A673 (cell line): Measurements from ENCODE around the gene EIF2D. TPM values are rescaled to one million over a fixed set of nuclear protein-coding genes. Genes with fewer than 3 reads are reported as not detected.
"Not testable (repeated sequence)": the region's sequence is repeated elsewhere in the genome, so short reads cannot be mapped to it uniquely, and the experiment has no call there.

Source experiments
- BruUV-seq: library from RNA; stranded (reverse); fragments of 400-500 nt; replicated peaks from 2 replicates; lab custom pipeline; 2021; lab: Mats Ljungman, UMichigan
- CTCF ChIA-PET: fragments of 300-600 bp; sonication (Branson Sonifier 250); formaldehyde crosslinking; loops from one replicate; lab custom pipeline; 2022; ENCODE audit warnings: antibody characterized with exemption; lab: Charles Lee
- POLR2A ChIA-PET: fragments of 300-600 bp; sonication (Branson Sonifier 250); formaldehyde crosslinking; loops from one replicate; lab custom pipeline; 2022; ENCODE audit warnings: antibody characterized with exemption; ENCODE audit not compliant: low non-redundant PET; lab: Charles Lee
- DNase-seq: peaks from one replicate; pipeline ENCODE4 v3.0.0-alpha.2; 2015; ENCODE audit warnings: low spot score
- H3K27ac ChIP-seq: fragments of 200-600 bp; sonication (generic); 2 replicates; pipeline ENCODE4 v1.5.1; 2016; ENCODE audit warnings: mixed run types, low read depth, mild to moderate bottlenecking, mixed read lengths, antibody characterized with exemption, low read length; ENCODE audit not compliant: poor library complexity, severe bottlenecking
- H3K27me3 ChIP-seq: fragments of 200-600 bp; sonication (generic); replicated peaks from 2 replicates; pipeline ENCODE4 v1.6.1; 2017; ENCODE audit warnings: mixed run types, low read depth, mild to moderate bottlenecking, mixed read lengths, antibody characterized with exemption, low read length; ENCODE audit not compliant: insufficient read depth, poor library complexity
- H3K36me3 ChIP-seq: fragments of 200-600 bp; sonication (generic); 2 replicates; pipeline ENCODE4 v1.6.1; 2016; ENCODE audit warnings: mixed run types, mild to moderate bottlenecking, mixed read lengths, antibody characterized with exemption, low read length; ENCODE audit not compliant: insufficient read depth, poor library complexity, severe bottlenecking
- H3K4me1 ChIP-seq: fragments of 200-600 bp; sonication (generic); 2 replicates; pipeline ENCODE4 v1.6.1; 2017; ENCODE audit warnings: mixed run types, mild to moderate bottlenecking, mixed read lengths, antibody characterized with exemption, low read length; ENCODE audit not compliant: insufficient read depth, poor library complexity, severe bottlenecking
- H3K4me3 ChIP-seq: fragments of 200-600 bp; sonication (generic); 2 replicates; pipeline ENCODE4 v1.5.1; 2016; ENCODE audit warnings: low read depth, mixed run types, mild to moderate bottlenecking, mixed read lengths, low read length; ENCODE audit not compliant: poor library complexity, severe bottlenecking
- H3K9me3 ChIP-seq: fragments of 200-600 bp; sonication (generic); 2 replicates; pipeline ENCODE4 v1.6.1; 2016; ENCODE audit warnings: mixed run types, low read depth, mild to moderate bottlenecking, mixed read lengths, antibody characterized with exemption, low read length; ENCODE audit not compliant: poor library complexity, severe bottlenecking
- EZH2 ChIP-seq: fragments of 200-600 bp; sonication (generic); IDR thresholded peaks from 2 replicates; pipeline ENCODE4 v1.6.1; 2017; ENCODE audit warnings: borderline replicate concordance, low read depth, mild to moderate bottlenecking, mixed read lengths, antibody characterized with exemption, low read length; ENCODE audit not compliant: poor library complexity, severe bottlenecking
- intact Hi-C: fragments of 100-400 bp; cut with micrococcal nuclease; formaldehyde crosslinking; loops from one replicate; pipeline ENCODE4 v1.10.0; 2022; ENCODE audit not compliant: unreplicated experiment
- total RNA-seq: library from RNA; stranded (reverse); gene quantifications from 2 replicates; pipeline ENCODE4 v1.2.3, GENCODE V29; 2021
- TF ChIP-seq, protein P1 (sequence below): fragments of 300-800, 200-600 bp; sonication (generic); conservative IDR thresholded peaks from 2 replicates; pipeline ENCODE4 v1.5.1; 2017; ENCODE audit warnings: low read depth, mild to moderate bottlenecking, antibody characterized with exemption, low read length, moderate library complexity, mixed read lengths

The EIF2D gene
- total RNA-seq, 1 experiment from 2014 or later = 32.6 TPM

DNA sequence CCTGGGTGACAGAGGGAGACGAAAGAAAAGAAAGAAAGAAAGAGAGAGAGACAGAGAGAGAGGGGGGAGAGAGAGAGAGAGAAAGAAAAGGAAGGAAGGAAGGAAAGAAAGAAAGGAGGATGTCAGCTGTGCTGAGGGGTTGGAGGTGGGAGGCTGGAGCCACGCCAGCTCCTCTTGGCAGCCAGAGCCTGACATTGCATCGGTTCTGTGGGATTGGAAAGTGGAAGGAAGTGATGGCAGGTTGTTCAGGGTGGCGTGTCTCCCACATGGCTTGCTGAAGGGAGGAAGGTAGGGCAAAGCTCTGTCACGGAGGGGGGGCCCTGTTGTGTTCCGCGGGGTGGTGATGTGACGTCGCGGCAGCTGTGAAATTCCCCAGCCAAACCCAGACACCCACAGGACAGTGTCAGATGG lies 30.7 kb downstream of the EIF2D start:
- TF ChIP-seq EZH2 = no peak
- TF ChIP-seq, protein P1, sequence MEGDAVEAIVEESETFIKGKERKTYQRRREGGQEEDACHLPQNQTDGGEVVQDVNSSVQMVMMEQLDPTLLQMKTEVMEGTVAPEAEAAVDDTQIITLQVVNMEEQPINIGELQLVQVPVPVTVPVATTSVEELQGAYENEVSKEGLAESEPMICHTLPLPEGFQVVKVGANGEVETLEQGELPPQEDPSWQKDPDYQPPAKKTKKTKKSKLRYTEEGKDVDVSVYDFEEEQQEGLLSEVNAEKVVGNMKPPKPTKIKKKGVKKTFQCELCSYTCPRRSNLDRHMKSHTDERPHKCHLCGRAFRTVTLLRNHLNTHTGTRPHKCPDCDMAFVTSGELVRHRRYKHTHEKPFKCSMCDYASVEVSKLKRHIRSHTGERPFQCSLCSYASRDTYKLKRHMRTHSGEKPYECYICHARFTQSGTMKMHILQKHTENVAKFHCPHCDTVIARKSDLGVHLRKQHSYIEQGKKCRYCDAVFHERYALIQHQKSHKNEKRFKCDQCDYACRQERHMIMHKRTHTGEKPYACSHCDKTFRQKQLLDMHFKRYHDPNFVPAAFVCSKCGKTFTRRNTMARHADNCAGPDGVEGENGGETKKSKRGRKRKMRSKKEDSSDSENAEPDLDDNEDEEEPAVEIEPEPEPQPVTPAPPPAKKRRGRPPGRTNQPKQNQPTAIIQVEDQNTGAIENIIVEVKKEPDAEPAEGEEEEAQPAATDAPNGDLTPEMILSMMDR = no peak
- BruUV-seq = no TSS peak
- Histone ChIP-seq H3K36me3 (no peaks in the 10 kb centered on the region), H3K9me3 (no peaks in the 10 kb centered on the region), H3K4me3 (no peak overlapping the region), H3K27ac (no peak overlapping the region), H3K27me3 (no peaks in the 10 kb centered on the region), H3K4me1 (no peaks in the 10 kb centered on the region)
- ChIA-PET POLR2A (no interaction called here), CTCF (interaction anchor here (0.6 to 1.2 kb wide), 2 partner anchors 18 to 91 kb away, joined by 3 to 4 read pairs; no protein-coding TSS in a partner anchor)
- intact Hi-C loops = no loop called here
- no peak for DNase-seq

DNA sequence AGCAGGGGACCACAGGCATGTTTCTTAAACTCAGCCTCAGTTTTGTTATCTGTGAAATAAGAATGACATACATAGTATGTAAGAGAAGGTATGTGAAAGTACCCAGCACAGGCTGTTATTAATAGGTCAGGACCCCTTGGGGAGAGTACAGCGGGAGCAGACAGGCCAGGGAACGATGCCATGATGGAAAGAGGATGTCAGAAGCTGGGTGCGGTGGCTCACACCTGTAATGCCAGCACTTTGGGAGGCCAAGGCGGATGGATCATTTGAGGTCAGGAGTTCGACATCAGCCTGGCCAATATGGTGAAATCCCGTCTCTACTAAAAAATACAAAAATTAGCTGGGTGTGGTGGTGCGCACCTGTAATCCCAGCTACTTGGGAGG lies 31.2 kb downstream of the EIF2D start:
- not testable (repeated sequence) for H3K36me3 ChIP-seq, H3K4me1 ChIP-seq

DNA sequence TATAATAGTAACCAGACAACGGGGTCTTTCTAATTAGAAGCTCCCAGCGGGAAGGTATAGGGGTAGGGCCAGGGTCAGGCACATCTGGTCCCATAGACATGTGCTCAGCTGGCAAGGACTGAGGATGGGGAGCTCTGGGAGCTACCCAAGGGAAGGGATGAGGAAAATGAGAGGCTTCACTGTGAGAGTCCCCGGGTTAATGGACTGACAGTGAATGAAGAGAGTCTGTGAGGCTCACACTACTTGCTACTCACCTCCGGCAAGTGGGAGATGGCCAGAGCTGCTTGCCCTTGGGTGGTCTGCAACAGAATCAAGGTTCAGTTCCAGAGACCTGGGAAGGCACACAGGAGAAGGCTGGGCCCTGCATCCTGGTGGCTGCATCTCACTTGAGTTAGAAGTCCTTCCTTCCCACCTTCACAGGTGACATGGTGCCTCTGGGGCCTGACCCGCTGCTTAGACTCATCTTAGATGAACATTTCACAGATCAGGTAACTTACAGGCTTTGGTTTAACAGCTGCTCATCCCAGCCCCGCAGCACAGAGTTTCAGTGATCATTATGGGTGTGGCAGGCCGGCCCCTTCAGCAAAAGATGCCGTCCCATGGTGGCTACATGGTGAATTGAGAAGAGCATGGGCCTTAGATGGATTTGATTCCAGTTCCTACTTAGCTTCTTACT lies 31.7 kb downstream of the EIF2D start:
- ChIA-PET CTCF (interaction anchor here (0.6 kb wide), 1 partner anchor 36 kb away, joined by 3 read pairs; no protein-coding TSS in a partner anchor), POLR2A (no interaction called here)
- intact Hi-C loops = no loop called here

More for the DNA sequence above, 31.2 kb downstream of the EIF2D start:
- H3K27ac ChIP-seq, POLR2A ChIA-PET, H3K4me3 ChIP-seq, H3K27me3 ChIP-seq, H3K9me3 ChIP-seq, intact Hi-C loops, BruUV-seq, DNase-seq: not testable (repeated sequence)
- CTCF ChIA-PET = interaction anchor here (1.2 kb wide), 1 partner anchor 91 kb away, joined by 4 read pairs; no protein-coding TSS in a partner anchor

More for the DNA sequence above, 31.7 kb downstream of the EIF2D start:
- DNase-seq = no peak
- no peaks in the 10 kb centered on the region for H3K36me3 ChIP-seq
- no peaks in the 10 kb centered on the region for H3K9me3 ChIP-seq
- H3K4me1 ChIP-seq = peaks cover 9% of the 10 kb centered on the region
- H3K27ac ChIP-seq = no peak overlapping the region
- no peak overlapping the region for H3K4me3 ChIP-seq
- TF ChIP-seq, protein P1 = no peak
- no peak for TF ChIP-seq EZH2
- no peaks in the 10 kb centered on the region for H3K27me3 ChIP-seq
- no TSS peak for BruUV-seq
